IPS-11a (cell line): ENCODE results near the gene HDAC4.

Source experiments
- H3K4me3 ChIP-seq: one replicate; pipeline ENCODE4 v1.5.1; 2013; ENCODE audit warnings: low read depth, low read length, control low read depth

Gene HDAC4

DNA sequence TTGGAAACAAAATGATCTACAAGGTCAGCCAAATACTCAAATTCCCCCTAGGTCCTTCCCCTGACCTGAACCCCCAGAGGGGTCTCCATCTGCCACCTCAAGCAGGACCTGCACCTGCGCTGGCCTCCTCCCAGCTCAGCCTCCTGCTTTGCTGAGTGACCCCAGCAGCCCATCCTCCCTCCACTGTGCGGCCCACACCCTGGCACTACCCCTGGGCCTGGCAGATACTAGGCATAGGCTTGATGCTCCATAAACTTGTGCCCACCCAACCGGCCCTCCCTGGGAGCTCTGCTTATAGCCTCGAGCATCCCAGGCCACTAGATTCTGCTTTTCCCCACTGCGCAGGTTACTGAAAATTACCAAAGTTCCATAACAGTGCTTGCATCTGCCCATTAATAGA, 156.2 kb downstream of the HDAC4 start:
- no peak overlapping the region for H3K4me3 ChIP-seq

DNA sequence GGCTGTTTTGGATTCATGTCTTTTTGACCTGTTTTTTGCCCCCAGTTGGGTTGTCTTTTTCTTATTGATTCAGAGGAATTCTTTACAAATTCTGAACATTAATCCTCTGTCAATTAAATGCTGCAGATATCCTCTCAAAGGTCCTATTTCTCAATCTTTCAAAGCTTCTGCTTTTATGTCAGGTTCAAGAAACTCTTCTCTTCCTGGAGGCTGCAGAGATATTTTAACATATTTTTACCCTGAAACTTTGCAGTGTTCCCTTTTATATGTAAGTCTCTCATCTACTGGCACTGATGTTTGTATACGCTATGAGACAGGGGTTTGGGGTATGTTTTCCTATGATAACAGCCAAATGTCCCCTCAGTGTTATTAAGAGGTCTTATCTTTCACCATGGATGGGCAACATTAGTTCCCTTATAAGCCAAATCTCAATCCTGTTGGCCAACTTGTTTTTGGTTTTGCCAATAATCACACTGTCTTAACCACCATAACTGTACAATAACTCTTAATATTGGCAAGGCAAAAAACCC, 159.3 kb downstream of the HDAC4 start:
- H3K4me3 ChIP-seq = no peak overlapping the region

DNA sequence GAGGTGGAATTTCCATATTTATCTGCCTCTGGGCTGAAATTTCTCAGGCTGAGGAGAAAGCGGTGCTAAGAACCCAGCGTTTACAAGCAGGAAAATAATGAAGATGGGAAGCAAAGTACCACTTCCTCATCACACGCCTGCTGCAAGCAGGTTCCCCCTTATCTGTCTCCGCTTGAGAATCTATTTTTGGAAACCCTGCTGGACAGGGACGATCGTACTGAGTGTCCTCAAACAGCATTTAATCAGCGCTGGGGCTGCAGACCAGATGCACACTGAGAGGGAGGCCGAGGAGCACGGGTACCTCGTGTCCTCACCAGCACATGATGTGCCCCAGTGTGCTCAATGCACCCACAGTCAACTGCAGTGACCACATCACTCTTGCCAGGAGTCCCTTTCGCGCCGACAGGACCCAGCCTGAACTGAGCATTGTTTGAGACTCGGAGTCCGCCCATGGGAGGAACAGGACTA, 160.4 kb downstream of the HDAC4 start:
- no peak overlapping the region for H3K4me3 ChIP-seq

DNA sequence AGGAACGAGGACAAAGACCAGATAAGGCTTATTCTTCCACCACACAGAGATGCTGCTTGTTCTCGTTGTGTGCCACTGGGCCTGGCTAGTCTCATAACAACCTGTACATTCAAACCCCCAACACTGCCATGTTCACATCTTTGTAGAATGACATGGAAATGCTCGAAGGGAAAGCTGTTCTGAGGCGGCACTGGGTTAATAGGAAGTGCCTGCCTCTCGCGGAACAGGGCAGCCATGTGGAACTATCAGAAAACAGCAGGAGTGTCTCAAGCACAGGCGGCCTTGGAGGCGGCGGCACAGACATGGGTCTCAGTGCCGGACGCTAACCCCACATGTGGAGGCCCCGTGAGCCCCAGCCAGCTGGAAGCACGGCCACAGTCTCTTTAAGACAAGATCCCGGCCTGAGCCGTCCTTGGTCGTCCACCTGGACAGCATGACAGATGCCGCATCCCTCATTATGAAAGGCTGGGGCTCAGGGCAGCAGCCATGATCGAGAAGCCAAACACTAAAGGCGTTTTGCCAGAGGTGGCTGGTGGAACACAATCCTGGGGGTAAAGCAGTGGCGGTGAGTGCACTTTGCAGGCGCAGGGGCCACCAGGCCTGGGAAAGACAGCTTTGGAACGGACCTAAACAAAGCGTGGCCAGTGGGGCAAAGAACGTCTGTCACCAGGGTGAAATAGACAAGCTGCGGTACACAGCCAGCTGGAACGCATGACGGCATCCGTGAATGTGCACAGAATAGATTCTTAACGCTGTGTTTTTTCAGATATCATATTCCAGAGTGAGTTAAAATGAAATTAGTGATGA, 161.0 kb downstream of the HDAC4 start:
- H3K4me3 ChIP-seq = no peak overlapping the region

DNA sequence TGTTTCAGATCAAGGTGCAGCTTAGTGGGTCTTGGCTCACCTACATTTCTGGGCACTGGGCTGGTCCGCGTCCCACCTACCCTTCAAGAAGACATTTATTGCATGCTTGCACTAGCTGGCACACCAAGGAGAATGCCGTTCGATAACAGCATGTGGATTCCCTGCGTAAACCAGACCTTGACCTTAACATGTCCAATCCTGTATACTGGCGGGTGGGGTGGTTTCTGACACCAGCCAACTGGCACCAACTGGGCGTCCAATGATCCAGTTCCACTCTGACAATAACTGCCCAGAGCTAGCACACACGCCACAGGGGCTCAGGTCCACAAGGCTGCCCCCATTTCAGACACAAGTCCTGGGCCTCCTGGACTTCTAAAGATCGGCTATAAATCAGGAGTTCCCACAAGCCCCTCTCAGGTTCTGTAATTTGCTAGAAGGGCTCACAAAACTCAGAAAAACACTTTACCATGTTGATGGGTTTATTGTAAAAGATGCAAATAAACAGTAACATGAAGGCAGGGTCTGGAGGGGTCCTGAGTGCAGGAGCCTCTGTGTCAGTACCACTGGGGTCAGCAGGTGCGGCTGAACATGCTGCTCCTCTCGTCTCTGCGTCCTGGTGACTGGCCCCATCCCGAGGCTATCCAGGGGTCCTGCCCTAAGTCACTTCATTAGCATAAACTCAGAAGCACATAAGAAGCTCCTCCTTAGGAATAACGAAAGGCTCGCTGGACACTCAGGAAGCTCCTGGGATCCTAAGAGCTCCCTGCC, 161.8 kb downstream of the HDAC4 start:
- no peak overlapping the region for H3K4me3 ChIP-seq

DNA sequence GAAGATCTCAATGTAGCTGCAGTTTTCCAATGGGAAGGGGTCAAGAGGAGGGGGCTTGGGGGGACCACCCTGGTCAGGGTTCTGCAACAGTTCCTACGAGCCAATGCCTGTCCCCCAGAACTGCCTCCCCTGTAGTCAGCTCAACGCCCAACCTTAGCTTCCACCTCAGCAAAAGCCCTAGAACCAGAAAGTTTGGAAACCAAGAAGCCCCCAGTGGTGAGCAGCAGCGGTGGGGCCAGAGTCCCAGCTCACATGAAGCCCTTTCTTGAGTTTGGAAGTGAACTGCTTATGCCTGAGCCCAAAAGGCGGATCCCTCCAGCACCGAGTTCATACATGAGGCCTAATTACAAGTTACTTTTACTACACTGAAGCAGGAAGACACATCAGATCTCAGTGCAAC, 162.4 kb downstream of the HDAC4 start:
- no peak overlapping the region for H3K4me3 ChIP-seq

DNA sequence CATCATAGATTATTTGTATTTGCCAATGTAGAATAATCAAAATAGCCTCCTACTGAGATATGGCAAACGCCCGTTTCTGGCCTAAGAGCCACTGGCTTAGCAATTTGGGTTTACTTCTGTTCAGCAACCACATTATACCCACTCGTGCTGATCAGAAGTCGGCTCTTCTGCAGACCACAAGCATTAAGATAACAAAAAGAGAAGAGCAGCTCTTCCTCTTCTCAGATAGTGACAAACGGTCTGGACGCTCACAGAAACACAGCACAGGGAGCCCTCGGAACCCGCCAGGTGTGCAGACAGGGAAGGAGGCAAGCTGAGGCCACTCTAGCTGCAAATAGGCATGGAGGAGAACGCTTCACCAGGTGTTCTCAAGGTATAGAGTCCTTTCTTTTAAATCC, 164.0 kb downstream of the HDAC4 start:
- no peak overlapping the region for H3K4me3 ChIP-seq

DNA sequence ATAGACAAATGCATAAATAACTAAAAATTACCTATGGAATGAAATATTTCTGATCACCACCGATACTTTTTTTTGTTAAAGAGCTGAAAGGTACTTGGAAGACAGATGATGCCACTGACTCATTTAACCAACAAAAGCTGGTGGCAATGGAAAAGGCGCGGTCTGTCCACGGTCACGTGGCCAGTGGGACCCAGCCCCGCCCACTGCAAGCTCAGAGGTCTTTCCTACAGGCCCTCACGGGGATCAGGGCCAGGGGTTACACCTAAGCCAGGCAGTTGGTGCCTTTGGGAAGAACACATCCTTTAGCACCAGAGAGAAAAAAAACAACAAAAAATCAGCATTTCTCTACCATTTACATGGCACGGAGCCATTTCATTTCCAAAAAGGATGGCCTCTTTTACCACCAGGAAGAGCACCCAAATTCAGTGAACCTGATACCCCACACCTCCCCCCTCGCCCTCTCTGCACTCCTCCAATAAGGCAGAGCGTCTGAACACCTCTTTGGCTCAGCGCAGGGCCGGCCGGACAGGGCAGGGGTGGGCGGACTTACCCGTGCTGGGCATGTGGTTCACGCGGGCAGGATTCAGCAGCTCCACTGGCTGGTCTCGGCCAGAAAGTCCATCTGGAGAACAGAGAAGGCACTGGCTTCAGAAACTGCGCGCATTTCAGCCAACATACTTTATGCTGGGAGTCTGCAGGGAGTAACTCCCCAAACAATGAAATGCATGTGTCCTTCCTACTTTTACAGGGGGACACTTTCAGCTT, 164.6 kb downstream of the HDAC4 start:
- H3K4me3 ChIP-seq = no peak overlapping the region

DNA sequence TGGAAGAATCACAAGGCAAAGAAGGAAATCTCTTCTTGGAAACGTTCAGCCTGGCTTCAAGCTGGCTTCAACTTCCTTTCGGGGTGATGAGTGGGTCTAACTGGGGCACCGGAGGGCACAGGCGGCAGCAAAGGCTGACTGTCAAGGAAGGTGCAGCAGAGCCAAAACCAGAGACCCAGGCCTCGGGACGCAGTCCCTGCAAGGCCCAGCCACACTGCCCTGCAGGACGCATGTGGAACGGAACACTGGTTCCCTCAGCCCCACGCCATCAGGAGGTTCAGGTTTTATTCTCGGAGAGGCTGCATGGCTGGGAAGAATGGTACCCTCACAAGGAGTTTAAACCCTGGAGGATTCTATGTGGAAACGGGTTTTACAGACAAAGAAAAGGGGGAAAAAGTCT, 165.5 kb downstream of the HDAC4 start:
- H3K4me3 ChIP-seq = no peak overlapping the region

DNA sequence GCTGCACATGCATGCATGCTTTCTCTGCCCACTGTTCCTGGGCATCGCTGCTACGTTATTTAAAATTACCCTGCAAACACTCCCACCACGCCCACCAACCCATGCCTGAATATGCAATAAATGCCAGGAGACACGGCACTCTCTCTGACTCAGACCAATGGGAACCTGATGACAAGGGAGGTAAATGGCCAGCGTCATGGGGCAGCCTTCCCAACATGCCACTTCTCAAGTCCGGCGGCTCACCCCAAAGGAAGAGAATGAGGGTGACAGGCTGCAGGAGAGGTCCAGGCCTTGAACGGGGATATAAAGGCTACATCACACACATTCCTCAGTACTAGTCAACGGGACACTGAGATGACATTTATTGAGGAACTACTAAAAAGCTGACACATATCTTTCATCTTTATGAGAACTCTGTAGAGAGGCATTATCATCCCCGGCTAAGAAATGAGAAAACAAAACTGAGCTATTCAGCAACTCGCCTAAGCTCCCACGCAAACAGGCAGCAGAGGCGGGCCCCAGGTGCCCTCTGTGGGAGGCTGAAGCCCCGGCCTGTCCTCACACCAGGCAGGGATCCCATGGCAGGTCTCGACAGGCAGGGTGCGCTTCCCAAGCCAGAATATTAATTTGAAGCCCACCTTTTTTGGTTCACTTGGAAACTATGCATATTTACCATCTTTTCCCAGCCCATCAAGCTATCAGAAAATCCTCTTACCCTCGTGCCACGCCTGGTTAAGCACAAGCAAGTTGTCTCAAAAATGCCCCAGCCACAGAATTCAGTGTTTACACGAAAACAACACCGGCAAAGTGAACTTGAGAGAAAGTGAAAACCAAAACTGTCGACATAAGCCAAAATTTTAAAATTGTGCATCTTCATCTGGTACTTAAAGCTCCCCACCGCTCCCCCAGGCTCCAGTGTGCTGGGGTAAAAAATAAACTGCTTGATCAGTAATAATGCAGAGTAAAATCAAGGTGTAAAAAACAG, 166.3 kb downstream of the HDAC4 start:
- no peak overlapping the region for H3K4me3 ChIP-seq

DNA sequence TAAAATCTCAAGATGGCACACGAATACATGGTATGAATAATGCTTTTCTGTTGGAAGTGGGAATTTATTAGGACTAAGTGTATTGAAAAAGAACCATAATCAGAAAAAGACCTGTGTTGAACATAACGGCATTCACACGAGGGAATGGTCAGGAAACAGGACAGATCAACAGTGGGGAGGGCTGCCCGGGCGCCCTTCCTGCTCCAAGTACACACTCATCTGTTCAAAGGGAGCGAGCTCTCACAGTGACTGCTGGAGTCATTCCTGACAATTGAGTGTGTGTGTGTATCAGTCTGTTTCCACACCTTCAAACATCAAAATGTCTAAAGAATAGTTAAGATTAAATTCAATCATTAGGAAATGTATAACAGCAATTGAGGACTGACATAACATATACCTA, 167.2 kb downstream of the HDAC4 start:
- no peak overlapping the region for H3K4me3 ChIP-seq

DNA sequence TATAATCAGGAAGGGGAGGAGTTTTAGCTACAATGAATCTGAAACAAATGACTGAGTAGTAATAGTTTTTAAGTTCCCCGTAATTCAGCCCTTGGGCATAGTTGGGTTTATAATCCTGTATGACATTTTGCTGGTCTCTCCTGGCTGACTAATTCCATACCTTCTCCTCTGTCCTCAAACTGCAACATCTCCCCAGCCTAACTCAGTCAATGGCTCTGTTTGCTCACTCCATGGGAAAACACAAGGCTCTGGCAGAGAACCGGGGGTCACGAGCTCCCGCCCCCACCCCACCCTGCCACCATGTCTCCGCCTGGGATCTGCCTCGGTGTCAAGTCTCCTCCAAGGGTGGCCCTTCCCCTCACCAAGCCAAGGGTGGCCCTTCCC, 168.6 kb downstream of the HDAC4 start:
- H3K4me3 ChIP-seq = no peak overlapping the region

DNA sequence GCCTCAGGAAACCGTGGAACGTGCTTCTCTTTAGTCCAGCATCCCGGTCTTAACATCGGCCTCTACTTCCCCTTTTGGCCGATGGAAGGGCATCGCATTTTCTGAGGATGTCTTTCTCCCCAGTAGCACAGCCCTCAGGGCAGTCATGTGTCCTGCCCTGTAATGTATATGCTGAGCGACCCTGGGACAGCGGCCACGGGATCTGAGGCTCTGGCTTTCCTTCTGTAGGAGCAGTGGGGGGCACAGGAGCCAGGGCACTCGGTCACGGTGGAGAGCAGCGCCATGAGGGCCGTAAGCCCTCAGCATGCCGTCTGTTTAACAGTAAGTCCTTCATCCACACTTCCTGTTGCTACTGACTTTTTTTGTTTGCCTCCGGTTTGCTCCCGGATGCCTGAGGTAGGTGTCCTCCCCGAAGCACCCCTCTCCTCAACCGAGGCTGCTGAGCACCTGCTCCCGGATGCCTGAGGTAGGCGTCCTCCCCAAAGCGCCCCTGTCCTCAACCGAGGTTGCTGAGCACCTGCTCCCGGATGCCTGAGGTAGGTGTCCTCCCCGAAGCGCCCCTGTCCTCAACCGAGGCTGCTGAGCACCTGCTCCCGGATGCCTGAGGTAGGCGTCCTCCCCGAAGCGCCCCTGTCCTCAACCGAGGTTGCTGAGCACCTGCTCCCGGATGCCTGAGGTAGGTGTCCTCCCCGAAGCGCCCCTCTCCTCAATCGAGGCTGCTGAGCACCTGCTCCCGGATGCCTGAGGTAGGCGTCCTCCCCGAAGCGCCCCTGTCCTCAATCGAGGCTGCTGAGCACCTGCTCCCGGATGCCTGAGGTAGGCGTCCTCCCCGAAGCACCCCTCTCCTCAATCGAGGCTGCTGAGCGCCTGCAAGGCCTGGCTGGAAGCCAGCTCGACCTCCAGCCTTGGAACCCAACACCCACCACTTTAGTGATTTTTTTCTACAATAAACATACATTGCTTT, 169.3 kb downstream of the HDAC4 start:
- no peak overlapping the region for H3K4me3 ChIP-seq

DNA sequence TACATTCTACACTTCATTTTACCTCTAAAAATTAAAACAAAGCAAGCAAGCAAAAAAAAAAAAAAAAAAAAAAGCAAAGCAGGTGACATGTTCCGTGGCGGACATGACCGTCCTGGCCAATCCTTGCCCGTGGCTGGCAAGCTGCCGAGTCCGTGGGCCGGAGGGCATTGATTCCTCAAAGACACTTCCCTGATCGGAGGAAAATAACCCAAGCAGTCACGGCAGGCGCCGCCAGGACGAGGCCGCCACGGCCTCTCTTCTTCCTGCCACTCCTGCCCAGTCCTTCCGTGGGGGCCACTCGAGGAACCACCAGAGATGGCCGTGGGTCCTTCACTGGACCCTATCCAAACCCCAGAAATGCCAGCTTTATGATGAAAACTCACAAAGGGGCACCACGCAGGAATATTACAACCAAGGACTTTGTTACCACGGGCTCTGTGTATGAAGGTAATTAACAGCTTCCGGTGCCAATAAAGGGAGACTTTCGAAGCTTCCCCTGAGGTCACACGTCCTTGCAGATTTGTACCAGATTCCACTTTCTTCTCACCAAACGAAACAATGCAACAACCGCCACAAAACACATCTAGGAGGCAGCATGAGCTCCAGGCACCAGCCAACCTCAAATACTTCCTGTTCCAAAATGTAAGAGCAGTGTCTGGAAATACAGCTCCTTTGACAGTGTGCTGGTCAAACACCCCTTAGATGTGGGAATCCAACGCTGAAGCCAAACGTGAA, 170.3 kb downstream of the HDAC4 start:
- no peak overlapping the region for H3K4me3 ChIP-seq

DNA sequence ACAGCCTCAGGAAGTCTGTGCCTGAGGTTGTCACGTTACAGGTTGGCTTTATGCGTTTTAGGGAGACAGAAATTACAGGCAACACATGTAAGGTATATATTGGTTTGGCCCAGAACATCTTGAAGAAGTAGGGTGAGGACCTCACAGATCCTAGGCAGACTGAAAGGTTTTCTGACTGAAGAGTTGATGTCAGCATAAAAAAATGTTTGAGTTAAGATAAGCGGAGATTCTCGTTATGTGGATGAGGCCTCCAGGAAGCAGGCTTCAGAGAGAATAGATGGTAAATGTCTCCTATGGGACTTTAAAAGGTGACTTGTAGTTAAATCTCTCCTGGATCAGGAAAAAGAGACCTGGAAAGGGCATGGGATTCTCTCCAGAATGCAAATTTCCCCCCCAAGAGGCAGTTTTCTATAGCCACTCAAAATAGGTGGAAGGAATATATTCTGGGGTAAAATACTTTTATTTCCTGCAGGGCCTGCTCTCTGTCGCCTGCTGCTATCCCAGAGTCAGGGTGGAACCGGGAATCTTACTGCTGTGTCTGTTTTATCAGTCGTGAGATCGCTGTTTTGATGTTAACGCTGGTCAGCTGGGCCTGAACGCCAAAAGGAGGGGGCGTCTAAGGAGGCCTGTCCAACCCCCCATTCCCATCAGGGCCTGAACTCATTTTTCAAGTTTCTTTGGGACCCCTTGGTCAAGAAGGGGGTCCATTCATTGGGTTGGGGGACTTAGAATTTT, 171.1 kb downstream of the HDAC4 start:
- no peak overlapping the region for H3K4me3 ChIP-seq

DNA sequence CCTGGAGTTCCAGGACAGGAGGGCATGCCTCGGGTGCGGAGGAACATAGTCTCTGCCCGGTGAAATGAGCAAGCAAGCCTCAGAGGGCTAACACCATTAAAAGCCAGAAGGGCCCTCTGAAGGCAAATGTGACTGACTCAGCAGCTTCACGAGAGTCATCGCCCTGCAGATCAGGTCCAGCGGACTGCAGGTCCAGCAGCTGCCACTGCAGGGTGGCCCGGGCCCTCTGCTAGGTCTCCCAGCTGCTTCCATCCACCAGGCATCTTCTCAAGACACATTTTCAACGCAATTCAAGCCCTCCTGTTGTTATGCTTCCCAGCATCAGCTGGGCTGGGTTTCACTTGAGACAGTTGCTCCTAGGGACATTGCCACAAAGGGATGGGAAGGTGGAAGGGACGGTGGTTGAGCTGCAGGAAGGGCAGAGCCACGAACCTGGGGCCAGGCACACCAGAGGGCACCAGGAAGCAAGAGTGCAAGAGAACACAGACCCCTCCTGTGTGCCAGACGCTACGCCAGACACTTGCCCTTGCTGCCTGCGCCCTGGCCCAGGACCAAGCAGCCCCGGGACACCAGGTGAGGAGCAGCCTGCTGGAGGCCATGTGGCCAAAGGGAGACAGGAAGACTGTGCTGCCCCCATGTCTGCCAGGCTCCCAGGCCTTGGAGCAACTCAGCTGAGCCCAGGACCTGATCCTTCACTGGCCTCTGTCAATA, 173.0 kb downstream of the HDAC4 start:
- no peak overlapping the region for H3K4me3 ChIP-seq
